ENCODE results near the gene GLT6D1. TPM values are rescaled to one million over a fixed set of nuclear protein-coding genes. Genes with fewer than 3 reads are reported as not detected.

The GLT6D1 gene
- total RNA-seq, 4 donors from 2014 or later = not detected

DNA sequence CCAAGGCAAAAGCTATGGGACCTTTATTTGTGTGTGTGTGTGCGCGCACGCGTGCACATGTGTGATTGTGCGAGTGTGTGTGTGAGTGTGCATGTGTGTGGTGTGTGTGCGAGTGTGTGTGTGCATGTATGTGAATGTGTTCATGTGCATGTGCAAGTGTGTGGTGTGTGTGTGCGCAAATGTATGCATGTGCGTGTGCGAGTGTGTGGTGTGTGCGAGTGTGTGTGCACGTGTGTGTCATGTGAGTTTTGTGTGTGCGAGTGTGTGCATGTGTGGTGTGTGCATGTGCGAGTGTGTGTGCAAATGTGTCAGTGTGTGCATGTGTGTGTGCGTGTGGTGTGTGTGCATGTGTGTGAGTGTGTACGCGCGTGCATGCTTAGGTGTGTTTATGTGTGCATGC, 11.1 kb upstream of the GLT6D1 start:
- Histone ChIP-seq H3K9me3 (no peaks in the 10 kb centered on the region), H3K27ac (no peak overlapping the region), H3K4me1 (no peaks in the 10 kb centered on the region), H3K27me3 (no peaks in the 10 kb centered on the region), H3K4me3 (replicated peaks in 1 of 3) (no peak overlapping the region), H3K36me3 (no peaks in the 10 kb centered on the region)
- TF ChIP-seq POLR2A (IDR thresholded peaks at IDR 0.05) = no peak
- TF ChIP-seq, protein P1, sequence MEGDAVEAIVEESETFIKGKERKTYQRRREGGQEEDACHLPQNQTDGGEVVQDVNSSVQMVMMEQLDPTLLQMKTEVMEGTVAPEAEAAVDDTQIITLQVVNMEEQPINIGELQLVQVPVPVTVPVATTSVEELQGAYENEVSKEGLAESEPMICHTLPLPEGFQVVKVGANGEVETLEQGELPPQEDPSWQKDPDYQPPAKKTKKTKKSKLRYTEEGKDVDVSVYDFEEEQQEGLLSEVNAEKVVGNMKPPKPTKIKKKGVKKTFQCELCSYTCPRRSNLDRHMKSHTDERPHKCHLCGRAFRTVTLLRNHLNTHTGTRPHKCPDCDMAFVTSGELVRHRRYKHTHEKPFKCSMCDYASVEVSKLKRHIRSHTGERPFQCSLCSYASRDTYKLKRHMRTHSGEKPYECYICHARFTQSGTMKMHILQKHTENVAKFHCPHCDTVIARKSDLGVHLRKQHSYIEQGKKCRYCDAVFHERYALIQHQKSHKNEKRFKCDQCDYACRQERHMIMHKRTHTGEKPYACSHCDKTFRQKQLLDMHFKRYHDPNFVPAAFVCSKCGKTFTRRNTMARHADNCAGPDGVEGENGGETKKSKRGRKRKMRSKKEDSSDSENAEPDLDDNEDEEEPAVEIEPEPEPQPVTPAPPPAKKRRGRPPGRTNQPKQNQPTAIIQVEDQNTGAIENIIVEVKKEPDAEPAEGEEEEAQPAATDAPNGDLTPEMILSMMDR (IDR thresholded peaks at IDR 0.05) = no peak
- DNase-seq = no peak
- 88 to 92% methylated on average over 17 of the region's 17 CpGs for WGBS, 2 donors
- intact Hi-C loops (cut with DNase I) = no loop called here

DNA sequence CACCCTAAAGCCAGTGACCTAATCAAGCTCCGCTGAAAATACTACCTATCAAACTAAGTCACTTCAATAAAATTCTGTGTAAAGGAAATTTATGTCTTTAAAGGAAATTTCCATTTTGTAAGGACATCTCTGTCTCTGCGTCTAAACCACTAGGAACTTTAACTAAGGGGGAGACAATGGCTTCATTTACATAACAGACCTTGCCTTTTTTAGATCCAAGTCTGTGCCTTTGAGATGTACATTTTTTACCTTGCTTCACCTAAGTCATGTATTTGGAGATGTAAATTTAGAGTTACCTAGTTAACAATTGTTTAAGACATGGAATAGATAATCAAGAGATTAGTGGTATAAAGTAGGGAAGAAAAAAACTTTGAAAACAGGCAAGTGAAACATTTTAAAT, 10.2 kb upstream of the GLT6D1 start:
- Histone ChIP-seq H3K27ac (no peak overlapping the region), H3K27me3 (no peaks in the 10 kb centered on the region), H3K9me3 (no peaks in the 10 kb centered on the region), H3K4me1 (no peaks in the 10 kb centered on the region), H3K36me3 (no peaks in the 10 kb centered on the region), H3K4me3 (replicated peaks in 1 of 3) (no peak overlapping the region)
- no peak for DNase-seq
- WGBS, 2 donors = 65 to 67% methylated on average over 2 of the region's 2 CpGs
- intact Hi-C loops (cut with DNase I) = no loop called here
- TF ChIP-seq, protein P1 (IDR thresholded peaks at IDR 0.05) = no peak
- no peak for TF ChIP-seq POLR2A (IDR thresholded peaks at IDR 0.05)

DNA sequence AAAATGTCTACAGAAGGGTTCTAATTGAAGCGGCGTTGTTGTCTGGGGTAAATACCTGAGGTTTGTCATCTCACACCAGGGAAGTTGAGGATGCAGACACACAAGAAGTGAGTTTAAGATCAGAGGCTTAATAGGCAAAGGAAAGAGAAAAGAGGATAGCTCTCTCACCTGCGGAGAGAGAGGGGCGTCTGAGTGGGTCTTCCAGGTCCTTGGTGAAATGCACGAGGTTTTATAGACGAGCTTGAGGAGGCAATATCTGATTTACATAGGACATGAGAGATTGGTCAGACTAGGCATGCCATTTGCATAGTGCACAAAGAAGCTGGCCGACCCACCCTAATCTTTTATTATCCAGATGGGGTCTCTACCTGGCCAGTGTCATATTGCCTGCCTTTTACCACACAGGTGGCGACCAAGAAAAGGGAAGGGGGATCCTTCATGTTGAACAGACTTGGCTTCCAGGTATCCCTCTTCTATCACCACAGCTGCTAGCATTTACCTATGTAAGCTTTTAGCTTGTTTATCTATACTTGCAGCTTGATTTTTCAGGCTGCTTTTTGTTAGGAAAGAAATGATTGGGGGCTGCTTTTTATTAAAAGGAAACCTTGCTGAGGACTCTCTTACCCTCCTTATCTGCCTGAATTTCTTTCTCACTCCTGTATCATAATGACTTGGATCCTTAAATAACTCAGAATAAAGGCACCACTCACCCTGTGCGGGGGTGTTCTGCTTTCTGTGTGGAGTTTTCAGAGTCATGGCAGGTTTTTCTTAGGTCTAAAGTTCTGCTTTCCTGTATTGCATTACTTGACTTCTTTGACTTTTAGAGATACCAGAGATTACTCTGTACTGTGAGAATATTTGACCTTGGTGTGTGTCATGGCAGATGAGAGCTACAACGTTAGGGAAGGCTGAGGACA, 9.4 kb upstream of the GLT6D1 start:
- intact Hi-C loops (cut with DNase I) = no loop called here
- H3K4me1 ChIP-seq = no peaks in the 10 kb centered on the region
- H3K36me3 ChIP-seq = no peaks in the 10 kb centered on the region
- H3K27ac ChIP-seq = no peak overlapping the region
- H3K9me3 ChIP-seq = no peaks in the 10 kb centered on the region
- no peak overlapping the region for H3K4me3 ChIP-seq (replicated peaks in 1 of 3)
- TF ChIP-seq POLR2A (IDR thresholded peaks at IDR 0.05) = no peak
- TF ChIP-seq, protein P1 (IDR thresholded peaks at IDR 0.05) = no peak
- H3K27me3 ChIP-seq = no peaks in the 10 kb centered on the region
- no peak for DNase-seq
- 78 to 81% methylated on average over 10 of the region's 10 CpGs for WGBS, 2 donors

DNA sequence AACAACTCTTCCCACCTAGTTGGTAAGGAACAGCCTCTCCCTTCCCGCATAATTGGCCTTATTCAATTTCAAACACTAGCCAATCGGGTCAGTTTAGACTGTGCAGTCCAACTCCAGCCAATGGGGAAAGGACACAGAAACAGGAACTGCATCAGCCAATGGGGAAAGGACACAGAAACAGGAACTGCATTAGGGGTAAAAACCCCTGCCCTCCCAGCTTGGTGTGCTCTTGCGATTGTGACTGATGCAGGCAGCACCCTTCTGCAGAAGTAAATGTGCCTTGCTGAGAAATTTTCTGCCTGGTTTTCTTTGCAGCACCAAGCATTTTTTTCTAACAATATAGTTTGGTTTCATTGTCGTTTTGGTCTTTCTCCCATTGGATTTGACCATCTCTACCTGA, 8.5 kb upstream of the GLT6D1 start:
- Histone ChIP-seq H3K4me1 (no peaks in the 10 kb centered on the region), H3K9me3 (no peaks in the 10 kb centered on the region), H3K36me3 (no peaks in the 10 kb centered on the region), H3K4me3 (replicated peaks in 1 of 3) (no peak overlapping the region), H3K27ac (no peak overlapping the region), H3K27me3 (no peaks in the 10 kb centered on the region)
- DNase-seq = no peak
- TF ChIP-seq, protein P1 (IDR thresholded peaks at IDR 0.05) = no peak
- no peak for TF ChIP-seq POLR2A (IDR thresholded peaks at IDR 0.05)
- WGBS, 2 donors = 88 to 90% methylated on average over 4 of the region's 4 CpGs
- intact Hi-C loops (cut with DNase I) = no loop called here

DNA sequence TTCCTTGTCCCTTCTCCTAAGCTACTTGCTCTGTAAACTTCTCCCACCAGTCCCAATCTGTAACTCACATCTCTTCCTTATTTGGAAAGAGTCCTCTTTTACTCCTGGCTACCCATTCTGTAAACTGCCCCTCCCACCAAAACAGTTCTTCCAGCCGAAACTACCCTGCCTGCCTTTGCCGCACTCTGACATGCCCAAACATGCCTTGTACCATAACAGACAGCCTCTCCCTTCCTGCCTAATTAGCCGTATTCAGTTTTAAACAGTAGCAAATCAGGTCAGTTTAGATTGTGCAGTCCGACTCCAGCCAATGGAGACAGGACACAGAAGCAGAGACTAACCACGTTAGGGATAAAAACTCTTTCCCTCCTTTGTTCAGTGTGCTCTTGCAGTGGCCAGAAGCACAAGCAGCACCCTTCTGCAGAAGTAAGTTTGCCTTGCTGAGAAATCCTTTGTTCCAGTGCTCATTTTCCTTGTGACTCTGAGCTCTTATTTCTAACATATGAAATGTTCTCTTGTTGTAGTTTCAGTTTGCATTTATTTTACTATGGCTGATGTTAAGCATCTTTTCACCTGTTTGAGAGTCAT, 5.4 kb upstream of the GLT6D1 start:
- no peaks in the 10 kb centered on the region for H3K27me3 ChIP-seq
- no peak overlapping the region for H3K27ac ChIP-seq
- no peaks in the 10 kb centered on the region for H3K9me3 ChIP-seq
- H3K4me1 ChIP-seq = no peaks in the 10 kb centered on the region
- H3K36me3 ChIP-seq = no peaks in the 10 kb centered on the region
- H3K4me3 ChIP-seq (replicated peaks in 1 of 3) = no peak overlapping the region
- 85 to 87% methylated on average over 5 of the region's 5 CpGs for WGBS, 2 donors
- no peak for DNase-seq
- TF ChIP-seq POLR2A (IDR thresholded peaks at IDR 0.05) = no peak
- TF ChIP-seq, protein P1 (IDR thresholded peaks at IDR 0.05) = no peak
- intact Hi-C loops (cut with DNase I) = no loop called here
